EH (cell line): ENCODE measurements around the gene RSRC1.

Experiments used
- DNase-seq: peaks from one replicate; pipeline ENCODE4 v3.0.0-alpha.2; 2015; ENCODE audit warnings: low read depth

The RSRC1 gene

GRCh38 chr3:158404131-158404718 lies 294.3 kb downstream of the RSRC1 start:
- DNase-seq: no peak

DNA sequence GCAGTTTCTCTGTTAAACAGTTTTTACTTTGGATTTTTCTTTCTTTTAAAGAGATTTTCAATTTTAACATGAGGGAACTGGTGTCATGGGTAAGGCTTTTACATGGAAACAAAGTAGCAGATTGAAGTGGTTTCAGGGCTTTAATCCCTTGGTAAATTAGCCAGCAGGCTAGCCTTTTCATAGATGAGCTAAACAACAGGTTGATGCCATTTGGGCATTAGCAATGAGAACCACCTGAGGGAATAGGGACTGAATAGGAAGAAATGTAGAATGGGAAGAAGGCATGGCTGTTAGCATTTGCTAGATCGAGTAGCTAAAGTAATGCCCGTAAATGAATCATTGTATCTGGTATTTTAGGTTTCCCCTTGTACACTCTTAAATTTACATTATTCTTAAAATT lies 295.6 kb downstream of the RSRC1 start:
- DNase-seq: no peak

DNA sequence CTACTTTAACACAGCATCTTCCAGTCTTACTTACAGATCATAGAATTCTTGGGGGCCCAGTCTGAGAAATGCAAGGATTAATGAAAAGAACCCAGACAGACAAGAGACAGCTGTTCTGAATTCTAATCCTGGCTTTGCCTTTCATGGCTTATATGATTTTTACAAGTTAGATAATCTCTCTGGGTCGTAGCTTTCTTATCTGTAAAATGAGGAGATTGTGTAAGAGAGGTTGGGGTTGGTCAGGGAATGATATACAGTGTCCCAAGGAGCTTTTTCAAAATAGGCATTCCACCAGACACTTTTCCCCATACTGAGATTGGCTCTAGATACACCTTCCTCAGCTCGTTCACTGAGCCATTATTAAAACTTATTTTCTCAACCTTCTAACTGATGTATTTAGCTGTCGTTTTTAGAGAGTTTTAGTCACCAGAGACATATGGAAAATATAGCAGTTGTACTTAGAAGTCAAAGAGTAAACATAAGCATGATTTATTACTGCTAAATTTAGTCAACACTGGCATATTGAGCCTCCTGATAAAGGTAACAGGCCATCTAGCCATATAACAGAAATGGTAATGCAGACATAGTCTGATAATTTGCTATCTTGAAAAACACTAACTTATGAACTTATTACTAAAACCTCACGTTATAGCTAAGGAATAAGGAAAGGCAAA lies 298.1 kb downstream of the RSRC1 start:
- DNase-seq: no peak

DNA sequence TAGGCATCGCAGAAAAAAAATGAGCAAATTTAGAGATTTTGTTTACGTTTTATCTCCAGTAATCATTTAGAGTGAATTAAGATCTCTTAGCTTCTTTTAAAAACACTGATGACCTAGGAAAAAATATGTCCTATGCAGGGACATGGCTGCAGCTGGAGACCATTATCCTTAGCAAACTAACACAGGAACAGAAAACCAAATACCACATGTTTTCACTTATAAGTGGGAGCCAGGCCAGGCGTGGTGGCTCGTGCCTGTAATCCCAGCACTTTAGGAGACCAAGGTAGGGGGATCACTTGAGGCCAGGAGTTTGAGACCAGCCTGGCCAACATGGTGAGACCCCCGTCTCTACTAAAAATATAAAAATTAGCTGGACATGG lies 298.6 kb downstream of the RSRC1 start:
- peak; percentile 42 for DNase-seq

GRCh38 chr3:158418035-158418434 lies 308.1 kb downstream of the RSRC1 start:
- no peak for DNase-seq

GRCh38 chr3:158419820-158420653 lies 310.1 kb downstream of the RSRC1 start:
- DNase-seq: no peak

DNA sequence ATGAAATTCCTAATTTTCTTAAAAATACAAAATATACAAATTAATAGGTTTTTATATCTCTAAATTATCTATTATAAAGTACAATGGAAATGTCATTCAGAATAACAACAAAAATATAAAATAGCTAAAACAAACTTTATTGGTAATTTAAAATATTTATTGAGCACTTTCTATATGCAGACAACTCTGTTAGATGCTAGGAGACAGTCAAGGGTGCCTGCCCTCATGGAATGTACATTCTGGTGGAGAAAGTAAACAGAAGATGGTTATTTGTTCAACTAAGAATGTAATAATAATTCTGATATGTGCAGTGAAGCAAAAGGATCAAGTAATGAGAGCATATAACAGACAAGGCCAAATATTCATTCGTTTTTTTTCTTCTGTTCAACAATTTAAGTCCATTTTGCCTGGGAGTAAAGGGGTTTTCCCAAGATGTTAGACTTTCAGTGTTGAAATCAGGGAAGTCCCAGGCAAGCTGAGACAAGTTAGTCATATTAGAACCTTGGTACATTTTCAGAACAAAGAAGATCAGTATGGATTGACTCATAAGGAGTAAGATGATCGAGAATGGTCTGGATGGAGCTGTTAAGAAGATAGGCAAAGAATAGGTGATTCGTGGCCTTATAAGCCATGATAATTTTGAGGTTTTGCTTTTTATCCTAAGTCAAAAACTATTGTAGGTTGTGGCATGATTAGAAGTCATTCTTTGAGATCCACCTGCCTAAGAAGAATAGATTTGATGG lies 310.9 kb downstream of the RSRC1 start:
- DNase-seq: peak; percentile 20

DNA sequence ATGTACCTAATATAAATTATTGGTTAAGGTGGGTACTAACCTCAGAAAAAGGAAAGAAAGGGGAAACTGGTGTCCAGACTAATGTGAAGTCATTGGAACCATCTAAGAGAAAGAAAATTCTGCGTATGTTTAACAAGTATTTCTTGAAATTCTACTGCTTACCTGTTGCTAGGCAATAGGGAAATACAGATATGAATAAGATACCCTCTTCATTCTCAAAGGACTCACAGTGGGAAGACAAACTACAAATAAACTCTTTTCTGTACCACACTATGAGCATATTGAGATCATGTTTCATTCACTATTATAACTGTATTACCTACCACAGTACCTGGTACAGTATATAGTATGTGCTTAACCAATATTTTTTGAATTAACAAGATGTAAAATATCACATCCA lies 320.6 kb downstream of the RSRC1 start:
- no peak for DNase-seq

GRCh38 chr3:158430968-158431367 lies 321.1 kb downstream of the RSRC1 start:
- peak; percentile 29 for DNase-seq

- DNase-seq: no peak
Observed at GRCh38 chr3:158431829-158432228, 321.9 kb downstream of the RSRC1 start.

DNA sequence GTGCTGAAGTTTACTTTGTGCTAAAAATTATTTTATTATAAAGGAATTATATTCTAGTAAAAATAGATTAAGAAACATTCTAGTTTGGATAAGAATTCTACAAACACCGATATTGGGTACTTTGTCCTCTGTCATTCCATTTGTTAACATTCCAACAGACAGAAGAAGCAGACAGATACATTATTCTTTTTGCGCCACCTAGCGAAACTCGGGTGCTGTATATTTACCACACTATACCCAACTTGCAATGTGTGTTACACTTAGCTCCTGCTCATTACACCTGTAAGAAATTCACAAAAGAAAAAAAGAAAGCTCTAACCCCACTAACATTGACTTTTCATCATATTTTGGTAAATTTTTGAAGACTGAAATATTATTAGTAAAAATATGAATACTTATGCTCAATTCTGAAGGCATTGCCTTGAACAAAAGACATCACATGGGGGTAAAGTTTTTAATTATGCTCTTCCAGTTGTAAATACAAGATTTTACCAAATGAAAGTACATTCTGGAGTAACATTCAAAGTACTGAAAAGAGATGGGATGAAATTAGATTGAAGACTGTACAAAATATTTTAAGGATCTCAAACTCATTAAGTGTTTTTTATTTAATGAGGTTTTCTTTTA lies 324.6 kb downstream of the RSRC1 start:
- DNase-seq: peak; percentile 76

DNA sequence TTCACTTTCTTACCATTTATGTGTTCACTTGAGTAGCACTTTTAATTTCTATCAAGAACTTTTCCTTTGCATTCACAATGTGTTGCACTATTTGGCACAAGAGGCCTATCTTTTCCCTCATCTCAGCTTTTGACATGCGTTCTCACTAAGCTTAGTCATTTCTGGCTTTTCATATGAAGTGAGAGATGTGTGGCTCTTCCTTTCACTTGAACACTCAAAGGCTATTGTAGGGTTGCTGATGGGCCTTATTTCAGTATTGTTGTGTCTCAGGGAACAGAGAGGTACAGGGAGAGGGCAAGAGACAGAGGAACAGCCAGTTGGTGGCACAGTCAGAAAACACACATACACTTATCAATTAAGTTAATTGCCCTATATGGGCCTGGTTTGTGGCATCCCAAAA lies 333.7 kb downstream of the RSRC1 start:
- DNase-seq: no peak

DNA sequence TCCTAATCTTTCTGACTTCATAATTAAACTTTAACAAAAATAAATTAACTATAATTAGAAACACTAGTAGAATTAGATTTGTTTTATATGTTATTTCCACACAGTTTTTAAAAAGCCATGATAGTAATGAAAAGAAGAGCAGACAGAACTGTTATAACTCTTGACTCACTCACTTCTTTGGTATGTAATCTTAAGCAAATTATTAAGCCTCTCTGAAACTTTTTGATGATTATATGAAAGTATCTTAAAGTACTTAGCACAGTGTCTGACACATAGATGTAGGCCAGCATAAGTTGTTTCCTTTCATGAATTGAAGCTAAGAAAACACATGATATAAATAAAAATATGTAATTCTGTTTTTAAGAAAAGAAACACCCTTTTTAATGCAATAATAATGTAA lies 337.5 kb downstream of the RSRC1 start:
- peak; percentile 13 for DNase-seq

DNA sequence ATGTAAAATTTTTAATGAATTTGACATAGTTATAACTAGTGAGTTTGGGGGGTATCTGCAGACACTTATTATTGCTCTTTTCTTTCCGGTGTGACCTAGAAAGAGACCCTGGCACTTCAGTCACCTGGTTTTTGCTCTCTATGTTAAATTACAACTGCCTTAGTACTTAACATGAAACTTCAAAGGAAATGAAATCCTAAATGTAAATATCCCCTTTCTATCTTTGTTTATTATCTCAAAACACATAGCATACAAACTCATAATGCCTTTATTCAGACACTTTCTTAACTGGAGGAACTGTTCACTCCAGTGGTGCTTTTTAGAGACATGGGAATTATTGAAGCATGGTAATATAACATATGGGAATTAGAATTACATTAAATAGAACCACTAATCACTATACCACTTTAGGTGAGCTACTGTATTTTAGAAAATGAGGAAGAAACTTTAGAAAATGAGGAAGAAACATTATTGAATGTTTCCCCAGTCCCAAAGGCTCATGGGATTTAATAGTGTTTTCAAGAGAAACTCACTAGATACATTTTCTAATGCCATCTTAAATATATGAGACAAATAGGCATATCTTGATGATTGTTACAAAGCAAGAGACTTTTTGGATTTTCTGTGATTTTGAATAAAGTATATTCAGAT lies 341.6 kb downstream of the RSRC1 start:
- no peak for DNase-seq

DNA sequence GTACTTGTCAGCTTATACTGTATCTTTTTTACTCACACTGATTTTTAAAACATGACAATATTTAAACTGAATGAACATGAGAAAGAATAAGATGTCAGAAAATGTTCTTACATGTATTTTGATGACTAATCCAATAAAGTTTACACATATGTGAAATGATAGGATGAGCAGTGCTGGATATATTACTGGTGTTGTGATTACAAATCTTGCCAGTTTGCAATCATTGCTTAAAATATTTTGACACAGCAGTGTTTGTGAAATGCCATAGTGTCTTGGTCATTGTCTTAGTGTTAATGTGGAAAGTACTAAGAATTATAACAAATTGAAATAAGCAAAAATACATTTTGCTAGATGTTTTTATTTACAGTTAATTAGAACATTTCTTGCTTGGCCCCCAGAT lies 342.4 kb downstream of the RSRC1 start:
- peak; percentile 17 for DNase-seq

- DNase-seq: no peak
Observed at GRCh38 chr3:158453004-158453403, 343.1 kb downstream of the RSRC1 start.

GRCh38 chr3:158453865-158454264 lies 344.0 kb downstream of the RSRC1 start:
- no peak for DNase-seq

DNA sequence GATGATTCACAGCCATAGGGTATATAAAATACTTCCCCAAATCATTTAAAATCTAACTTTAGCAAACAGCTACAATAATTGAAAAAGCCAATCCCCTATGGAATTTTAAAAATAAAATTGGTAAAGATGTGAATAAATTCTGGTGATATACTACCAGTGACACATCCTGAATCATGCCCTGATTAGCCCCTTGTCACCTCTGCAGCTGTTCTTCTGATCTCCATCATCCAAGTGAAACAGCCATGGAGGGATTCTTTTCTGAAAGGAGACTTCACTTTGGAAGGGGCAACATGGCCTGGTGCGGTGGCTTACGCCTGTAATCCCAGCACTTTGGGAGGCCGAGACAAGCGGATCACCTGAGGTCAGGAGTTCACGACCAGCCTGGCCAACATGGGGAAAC lies 345.5 kb downstream of the RSRC1 start:
- DNase-seq: no peak

DNA sequence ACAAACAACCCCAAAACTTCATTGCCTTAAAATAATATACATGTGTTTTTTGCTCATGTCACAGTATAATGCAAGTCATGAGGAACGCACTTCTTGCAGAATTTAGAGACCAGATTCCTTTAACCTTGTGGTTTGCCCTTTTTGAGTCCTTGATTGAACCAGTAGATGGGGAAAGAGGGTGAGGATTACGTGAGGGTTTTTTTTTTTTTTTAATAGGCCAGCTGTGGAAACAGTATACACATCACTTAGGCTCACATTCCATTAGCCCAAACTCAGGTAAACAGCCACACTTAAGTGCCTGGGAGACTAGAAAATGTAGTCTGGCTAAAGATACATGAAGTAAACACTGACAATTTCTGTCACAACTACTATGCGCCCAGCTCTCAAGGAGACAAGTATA lies 346.2 kb downstream of the RSRC1 start:
- peak; percentile 14 for DNase-seq

DNA sequence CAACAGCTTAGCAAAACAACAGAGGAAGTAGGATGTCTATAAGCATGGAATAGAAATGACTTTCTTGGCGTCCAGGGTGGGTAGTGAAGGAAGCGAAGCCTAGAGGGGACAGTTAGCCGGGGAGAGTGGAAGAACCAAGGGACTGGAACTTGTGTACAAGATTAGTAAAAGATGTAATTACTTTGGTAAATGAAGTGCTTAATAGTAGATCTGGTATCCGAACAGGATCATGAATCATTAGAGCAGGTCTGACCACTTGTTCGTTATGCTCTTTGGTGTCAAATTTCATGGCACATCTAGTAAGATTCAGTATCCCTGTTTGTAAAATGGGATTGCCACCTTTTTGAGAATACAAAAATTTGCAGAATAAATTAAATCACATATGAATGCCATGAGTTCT lies 348.6 kb downstream of the RSRC1 start:
- DNase-seq: no peak

DNA sequence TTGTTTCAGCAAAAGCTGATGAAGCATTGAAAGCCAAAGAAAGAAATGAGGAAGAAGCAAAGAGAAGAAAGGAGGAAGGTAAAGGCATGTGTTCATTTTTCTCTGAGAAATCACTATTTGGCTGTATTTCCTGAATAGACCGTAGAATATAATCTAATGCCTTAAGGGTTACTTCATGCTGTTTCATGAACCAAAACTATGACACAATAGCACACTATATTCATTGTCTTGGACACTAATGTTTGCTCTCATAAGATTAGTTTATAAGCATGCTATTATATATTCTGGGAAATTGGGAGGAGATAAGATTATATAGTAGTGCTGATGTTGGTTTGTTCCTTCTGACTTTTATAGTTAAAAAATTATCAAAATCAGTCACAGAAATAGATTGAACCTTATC lies 351.0 kb downstream of the RSRC1 start:
- no peak for DNase-seq

GRCh38 chr3:158463556-158463955 lies 353.7 kb downstream of the RSRC1 start:
- no peak for DNase-seq
